HG02678 (cell line): ENCODE results near the gene C1QTNF1.

ENCODE experiments used
- ATAC-seq: cut with Tn5 transposase; IDR thresholded peaks from one replicate; pipeline ENCODE4 v1.9.1; 2021; ENCODE audit warnings: mild to moderate bottlenecking, moderate library complexity; ENCODE audit not compliant: unreplicated experiment

Gene C1QTNF1

DNA sequence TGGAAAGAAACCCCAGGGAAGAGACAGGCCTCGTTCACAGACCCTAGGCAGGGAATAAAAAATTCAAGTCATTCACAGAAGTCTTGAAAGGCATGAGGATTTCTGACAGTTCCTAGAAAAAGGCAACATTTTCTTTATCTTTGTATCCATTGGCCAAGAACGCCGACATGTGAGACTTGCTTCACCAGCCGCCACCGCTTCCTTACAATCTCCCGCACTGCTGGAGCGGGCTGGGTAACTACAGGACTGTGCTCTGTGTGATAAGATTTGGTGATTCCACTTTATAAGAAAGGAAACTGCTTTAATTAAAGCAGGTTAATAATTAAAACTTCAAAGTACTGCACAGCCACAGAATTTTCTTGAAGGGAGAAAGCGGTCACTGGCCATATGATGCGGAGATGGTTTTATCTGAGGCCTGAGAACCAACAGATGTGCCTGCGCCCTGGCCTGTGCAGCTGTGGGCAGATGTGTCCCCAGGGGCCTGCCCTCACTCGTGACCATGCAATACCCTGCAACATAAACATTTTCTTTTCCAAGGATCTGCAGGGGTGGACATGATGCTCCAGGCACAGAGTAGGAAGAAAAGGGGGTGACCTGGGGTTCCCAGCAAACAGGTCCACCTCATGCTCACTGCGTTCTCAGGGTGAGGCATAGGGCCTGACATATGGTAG, 31.3 kb upstream of the C1QTNF1 start:
- no peak for ATAC-seq

DNA sequence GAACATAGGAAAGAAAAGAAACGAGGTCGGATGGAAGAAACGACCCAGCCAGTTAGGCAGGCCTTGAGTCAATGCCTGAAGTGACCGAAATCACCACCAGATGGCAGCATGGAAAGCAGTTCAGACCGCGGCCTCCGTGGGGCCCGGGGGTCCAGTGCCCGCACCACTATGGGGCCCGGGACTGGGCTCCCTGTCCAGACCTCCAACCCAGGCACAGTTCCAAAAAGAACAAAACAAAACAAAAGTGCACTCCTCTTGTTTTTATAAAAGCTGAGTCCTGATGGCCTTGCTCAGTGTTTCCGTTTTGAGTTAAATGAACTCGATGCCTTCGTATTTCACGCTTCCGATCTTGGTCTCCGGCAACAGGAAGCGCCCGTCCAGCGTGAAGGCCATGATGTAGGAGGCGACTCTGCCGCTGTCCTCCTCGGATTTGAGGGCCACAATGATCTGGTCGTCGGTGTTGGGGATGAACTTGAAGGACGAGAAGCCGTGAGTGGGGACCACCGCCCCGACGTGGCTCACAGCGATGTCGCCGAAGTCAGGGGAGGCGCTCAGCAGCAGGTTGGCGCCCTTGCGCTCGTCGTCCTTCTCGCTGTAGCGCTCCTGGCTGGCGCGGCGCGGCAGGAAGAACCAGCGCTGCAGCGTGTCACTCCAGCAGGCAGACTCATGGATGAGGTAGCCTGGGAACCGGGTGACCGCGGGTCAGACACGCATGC, 30.6 kb upstream of the C1QTNF1 start:
- no peak for ATAC-seq

DNA sequence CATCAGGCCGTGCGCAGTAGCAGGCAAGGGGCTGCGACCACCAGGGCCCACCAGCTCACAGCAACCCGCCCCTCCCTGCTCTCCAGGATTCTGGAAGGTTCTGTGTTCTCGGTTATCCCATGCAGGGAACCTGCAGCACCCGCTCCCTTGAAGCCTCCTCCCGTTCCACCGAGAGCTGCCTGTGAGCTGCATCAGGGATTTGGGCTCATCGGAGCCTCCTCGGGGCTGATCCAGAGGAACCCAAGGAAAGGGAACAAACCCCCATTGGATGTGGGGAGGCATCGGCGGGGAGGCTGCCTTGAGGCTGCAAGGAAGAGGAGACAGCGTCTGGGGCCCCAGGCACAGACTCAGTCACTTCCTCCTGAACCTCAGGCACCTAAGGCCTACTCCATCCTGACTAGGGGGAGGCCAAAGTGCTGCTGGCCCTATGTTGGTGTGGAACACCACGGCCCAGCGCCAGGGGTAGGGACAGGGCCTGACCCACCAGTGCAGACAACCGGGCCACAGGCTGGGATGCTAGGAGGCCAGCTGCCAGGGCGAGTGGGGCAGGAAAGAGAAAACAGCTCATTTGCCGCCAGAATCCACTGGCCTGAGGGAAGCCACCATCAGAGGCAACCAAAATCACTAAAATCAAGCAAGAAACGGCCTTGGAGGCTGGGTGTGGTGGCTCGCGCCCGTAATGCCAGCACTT, 29.8 kb upstream of the C1QTNF1 start:
- no peak for ATAC-seq

DNA sequence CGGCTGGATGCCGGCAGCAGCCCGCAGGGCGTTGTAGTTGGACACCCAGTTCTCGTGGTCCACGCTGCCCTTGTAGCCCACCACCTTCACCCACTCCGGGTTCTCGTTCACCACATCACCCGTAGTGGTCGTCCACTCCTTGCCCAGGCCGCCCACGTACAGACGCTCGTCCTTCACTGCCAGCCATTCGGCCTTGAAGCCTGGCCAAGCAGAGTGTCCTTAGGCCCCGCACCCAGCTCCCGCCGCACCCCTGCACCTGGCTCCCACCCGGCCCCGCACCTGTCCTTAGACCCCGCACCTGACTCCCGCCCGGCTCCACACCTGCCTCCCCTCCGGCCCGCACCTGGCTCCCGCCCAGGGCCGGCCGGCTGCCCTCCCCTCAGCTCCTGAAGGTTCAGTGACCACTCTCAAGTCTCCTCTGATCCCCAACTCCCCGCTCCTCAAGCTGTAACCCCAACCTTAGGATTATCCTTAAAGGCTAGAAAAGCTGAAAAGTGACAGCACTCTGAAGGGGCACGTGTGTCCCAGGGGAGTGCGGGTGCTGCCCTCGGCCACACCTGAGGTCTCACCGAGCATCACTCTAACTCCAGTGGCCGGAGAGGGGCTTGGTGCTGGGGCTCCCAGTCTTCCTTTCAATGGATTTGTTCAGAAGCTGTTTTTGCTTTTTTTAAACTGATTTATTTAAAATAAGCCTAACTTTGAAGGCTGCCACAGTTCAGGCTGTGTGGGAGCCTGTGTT, 28.8 kb upstream of the C1QTNF1 start:
- ATAC-seq, result no peak

DNA sequence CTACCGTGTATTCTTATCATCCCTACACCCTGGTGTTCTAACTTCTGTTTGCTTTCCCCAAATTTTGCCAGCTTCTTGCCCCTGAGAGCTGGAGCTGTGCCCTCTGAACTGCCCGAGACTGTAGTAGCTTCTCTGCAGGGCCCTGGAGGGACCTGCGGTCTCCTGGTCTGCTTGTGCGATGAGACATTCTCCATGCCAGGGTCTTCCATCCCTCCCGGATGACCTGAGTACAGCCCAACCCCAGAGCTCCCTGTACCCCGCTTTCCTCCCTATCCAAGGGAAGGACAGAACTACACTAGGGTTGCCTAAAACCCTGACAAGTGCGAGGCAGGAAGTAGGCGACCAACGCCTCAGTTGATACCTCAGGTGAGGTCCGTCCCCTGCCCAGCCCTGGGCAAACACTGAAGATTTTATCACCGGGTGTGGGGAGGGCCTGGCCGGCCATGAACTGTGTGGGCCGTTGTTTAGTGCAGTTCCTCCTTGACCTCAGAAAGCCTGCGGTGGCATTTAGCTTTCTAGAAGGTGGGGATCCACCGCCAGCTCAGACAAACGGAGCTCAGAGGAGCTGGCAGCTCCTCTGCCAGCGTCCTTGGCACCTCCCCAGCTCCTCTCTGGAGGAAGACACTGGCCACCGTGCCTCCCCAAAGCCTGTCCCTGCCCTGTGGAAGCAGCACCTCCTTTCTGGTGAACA, 28.1 kb upstream of the C1QTNF1 start:
- ATAC-seq, result no peak

DNA sequence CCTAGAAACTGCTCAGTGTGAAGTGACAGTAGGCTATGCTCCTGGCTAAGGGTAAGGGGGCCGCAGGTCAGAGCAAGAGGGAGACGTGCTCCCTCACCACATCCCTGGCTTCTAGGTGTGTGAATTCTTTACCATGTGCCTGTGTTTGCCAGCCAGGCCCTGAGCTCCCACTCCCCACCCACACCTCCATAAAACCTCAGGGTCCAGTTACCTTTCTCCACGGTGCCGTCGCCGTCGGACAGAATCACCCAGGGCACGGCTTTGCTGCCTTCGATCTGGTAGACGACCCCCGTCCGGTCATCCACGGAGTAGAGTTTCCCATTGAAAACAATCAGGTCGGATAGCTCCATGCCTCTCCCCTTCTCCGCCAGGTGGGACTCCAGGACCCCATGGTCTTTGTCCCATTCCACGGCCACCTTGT, 27.2 kb upstream of the C1QTNF1 start:
- ATAC-seq, result no peak

DNA sequence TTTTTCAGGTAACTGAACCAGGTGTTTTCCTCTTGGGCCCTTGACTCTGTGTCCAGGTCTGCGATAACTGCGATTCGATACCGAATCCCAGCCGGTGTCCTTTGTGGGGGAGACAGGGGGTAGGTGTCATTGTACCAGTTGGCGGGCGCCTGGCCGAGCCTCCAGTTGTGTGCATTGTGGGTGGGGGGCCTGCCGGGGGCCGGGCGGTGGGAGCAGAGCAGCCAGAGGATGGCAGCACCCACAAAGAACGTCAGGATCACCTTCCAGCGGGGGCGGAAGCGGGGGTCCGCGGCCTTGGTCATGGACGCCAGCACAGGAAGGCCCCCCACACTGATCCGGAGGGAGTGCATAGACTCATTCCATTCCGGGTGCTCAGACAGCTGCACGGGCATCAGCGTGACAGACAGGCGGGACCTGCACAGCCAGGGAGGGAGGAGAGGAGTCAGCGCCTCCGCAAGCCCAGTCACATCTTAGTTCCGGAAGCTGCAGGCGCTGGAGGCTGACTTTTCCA, 26.7 kb upstream of the C1QTNF1 start:
- ATAC-seq, result no peak

DNA sequence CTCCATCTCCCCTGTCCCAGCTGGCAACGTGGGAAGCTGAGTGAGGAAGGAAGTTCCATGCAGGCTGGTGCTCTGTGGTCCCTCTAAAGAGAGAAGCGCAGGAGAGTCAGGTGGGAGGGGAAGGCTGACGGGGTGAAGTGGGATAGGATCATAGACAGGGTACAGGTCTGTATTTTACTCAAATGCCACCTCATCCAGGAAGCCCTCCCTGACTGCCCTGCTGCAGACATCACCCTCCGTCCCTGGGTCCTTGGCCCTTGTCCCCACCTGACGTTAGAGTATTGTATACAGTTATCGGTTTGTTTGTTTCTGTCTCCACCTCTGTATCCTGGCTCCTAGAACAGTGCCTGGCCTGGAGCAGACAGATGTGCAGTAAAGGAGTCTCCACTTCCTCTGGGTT, 26.1 kb upstream of the C1QTNF1 start:
- no peak for ATAC-seq

DNA sequence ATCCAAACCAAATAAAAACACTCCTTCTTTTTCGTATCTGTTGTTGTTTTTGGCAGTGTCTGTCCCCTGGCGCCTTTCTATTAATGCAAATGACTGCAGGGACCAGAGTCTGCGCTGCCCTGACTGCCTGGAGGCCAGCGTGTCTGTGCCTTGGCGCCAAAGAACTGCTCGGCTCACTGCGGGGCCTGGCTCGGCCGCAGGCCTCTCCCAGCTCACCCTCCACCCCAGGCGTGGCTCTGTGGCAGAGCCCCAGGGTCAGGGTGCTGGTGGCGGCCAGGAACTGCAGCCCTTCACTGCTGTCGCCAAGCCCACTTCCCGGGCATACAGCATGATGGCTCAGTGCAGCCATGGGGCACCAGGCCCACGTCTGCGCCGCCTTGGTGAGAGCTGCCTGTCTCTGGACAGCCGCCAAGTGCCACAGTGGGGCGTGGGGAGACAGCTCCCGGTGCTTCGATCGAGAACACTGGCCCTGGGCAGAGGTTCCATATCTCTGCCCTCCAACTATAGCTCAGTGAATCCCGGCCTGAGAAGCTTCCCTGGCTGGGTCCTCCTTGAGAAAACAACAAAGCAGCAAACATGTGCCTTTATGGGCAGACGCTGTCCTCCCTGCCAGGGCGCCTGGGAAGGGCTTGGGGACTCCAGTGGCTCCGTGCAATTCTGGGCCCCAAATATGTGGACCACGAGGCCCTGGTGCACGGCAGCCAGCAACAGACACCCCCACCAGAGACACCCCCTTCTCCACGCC, 25.5 kb upstream of the C1QTNF1 start:
- ATAC-seq, result no peak

DNA sequence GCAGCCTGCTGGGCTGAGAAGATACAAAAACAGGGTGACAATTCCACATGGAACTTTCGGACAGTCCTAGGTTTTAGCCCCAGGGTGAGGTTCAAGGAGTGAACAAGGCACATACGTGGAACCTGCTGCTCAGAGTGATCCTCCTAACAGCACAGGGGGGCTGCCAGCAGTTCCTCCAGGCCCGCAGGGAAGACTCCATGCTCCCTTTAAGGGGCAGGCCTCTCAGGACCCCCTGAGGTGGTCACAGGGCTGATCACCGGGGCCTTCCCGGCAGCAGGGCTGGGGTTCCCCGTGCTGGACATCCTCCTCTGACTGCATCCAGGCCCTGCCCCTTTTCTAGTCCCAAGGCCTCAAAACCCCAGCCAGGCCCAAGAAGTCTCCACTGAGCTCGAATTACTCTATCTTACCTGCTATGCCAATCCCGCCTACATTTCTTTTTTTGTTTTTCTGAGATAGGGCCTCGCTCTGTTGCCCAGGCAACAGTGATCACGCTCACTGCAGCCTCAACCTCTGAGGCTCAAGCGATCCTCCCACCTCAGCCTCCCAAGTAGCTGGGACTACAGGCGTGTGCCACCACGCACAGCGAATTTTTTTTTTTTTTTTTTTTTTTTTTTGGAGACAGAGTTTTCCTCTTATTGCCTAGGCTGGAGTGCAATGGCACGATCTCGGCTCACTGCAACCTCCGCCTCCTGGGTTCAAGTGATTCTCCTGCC, 24.8 kb upstream of the C1QTNF1 start:
- ATAC-seq, result no peak

DNA sequence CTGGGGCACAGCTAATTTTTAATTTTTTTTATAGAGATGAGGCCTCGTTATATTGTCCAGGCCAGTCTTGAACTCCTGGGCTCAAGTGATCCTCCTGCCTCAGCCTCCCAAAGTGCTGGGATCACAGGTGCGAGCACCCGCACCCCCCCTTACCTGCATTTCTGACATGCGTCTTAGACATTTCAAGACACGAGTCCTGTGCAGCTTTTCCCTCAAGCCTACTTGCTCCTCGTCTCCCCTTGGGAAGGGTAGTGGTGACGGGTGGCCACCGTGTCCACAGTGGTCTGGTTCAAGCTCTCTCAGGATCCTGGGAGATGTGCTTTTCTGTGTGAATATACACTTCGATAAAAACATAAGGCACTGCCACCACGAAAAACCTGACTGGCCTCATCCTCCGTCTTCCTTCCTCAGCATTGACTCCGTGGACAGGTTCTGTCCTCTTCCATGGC, 24.0 kb upstream of the C1QTNF1 start:
- ATAC-seq, result no peak

DNA sequence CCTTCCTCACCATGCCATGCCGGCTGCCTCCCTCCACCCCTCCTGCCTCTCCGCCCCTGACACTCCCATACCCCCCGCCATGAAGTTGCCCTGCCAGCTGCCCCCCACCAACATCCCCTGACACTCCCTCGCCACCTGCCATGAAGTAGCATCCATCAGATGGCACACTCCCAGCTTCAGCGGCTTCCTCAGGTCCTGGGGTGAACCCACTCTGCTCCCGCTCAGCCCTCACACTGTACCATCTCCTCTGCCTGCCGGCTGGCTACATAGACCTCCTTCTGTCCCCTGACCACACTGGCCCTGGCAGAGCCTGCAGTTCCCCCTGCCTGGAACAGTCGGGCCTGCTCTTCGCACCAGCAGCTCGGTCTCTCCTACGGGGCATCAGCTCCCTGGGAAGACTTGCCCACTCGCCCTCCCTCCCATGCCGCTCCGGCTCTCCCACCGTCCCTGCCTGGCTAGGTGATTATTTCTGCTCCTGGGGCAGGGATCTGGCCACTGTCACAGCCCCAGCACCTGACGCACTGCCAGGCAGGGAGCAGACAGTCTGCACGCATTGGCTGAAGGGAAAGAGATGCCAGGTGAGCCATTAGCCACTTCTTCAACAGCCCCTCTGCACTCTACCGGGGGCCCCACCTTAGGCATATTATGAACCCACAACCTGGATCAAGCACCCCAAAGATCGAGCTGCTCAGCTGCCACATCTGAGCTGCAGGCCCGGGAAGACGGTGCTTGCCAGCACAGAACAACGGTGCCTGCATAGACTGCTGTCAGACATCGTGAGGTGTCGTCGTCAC, 23.4 kb upstream of the C1QTNF1 start:
- ATAC-seq, result no peak

DNA sequence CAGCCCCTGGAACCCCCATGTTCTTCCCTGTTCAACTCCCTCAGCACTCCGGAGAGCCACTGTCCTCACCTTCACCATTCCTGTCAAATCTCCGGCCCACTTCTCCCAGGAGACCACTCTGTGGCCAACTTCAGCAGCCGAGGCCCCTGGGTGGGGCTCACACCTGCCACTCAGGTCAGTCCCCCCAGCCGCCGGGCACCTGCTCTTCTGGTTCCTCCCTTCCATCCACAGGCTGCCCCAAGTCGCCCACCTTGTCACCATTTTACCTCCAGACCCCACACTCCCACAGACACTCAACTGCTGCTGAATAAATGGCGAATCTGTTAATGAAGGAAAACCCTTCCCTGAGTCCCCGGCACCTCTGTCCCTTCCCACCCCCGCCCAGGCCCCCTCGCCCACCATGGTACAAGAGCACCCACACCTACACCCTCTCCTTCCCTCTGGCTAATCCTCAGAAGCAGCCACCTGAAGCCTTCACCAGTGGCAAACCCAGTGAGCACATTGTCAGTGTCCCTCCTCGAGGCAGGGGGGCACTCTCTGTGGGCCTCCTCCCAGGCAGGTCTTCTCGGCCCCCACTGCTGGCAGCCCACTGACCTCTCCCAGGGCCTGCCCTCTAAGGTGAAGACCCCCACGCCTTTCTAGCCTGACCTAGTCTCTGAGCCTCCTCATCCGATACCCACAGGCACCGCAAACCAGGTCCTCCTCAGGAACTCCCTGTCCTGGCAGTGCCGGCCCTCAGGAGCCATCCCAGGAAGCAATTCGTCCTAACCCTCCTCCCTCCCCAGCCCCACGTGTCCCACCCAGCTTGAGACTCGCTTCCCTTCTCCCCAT, 22.6 kb upstream of the C1QTNF1 start:
- no peak for ATAC-seq

DNA sequence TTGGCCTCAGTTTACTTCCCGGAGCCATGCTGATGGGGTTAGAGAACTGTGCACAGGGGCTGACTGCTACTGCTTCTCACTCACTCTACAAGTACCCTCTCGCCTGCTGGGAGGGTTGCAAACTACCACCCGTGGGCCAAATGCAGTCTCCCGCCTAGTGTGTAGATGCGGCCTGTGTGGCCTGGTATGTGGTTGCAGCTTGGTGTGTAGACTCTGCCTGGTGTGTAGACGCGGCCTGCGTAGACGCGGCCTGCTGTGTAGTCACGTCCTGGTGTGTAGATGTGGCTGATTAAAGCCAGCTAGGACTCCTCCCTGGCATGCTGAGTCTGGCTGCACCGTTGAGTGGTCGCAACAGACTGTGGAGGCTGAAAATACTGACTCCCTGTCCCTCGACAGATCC, 21.7 kb upstream of the C1QTNF1 start:
- no peak for ATAC-seq

DNA sequence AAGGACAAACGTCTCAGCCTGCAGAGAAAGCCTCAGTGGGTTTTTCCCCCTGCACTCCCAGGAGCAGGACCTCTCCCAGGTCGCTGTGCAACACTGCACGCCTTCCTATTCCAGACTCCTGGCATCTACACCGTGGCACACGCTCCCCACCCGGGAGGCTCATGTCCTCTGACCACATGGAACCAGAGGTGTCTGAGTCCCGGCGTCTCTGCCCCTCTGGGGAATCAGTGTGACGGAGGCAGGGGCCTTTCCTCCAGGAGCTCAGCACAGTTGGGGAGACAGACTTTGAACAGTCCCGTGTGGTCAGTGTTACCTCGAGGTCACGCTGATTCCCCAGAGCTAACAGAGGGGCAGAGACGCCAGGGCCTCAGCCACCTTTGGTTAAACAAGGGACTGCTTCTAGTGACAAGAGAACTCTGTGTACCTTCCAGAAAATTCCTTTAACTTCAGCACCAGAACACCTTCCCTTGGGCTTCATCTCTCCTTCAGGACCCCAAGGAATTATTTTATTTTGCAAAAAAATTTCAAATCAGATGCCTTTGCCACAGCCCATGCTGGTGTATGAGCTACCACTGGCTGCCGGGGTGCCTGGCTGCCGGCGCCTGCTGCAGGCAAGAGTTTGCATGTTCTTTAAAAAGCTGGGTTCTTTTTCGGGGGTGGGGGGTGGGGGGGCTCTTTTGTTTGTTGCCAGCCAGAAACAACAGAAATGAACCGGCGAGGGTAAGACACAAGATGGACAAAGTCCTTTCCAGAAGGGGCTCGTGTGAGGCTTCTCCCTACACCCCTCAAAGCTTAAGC, 21.0 kb upstream of the C1QTNF1 start:
- ATAC-seq, result no peak

DNA sequence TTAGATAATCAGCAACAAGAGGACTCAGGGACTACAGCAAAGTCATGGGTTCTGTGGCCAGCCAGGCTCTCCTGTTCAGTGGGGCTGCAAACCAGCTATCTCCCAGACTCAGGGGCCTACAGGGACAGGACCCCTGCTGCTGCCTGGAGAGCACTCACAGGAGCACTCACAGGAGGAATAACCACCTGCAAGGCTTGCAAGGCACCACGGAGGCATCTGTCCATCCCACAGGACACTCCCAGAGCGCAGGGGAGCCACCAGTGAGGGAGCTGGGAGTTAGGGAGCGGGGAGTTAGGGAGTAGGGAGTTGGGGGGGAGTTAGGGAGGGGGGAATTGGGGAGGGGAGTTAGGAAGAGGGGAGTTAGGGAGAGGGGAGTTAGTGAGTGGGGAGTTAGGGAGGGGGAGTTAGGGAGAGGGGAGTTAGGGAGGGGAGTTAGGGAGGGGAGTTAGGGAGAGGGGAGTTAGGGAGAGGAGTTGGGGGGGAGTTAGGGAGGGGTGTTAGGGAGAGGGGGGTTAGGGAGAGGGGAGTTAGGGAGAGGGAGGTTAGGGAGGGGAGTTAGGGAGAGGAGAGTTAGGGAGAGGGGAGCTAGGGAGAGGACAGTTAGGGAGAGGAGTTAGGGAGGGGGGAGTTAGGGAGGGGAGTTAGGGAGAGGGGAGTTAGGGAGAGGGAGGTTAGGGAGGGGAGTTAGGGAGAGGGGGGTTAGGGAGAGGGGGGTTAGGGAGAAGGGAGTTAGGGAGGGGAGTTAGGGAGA, 20.1 kb upstream of the C1QTNF1 start:
- ATAC-seq, result no peak
